NCI-H226 (cell line): Measurements from ENCODE around the gene PARL.

ENCODE experiments used
- DNase-seq: peaks from one replicate; pipeline ENCODE4 v3.0.0-alpha.2; 2015

The PARL gene

GRCh38 chr3:183782576-183783276 is 102.0 kb downstream of the PARL start:
- DNase-seq, result no peak

- DNase-seq, result no peak
These were observed 103.4 kb downstream of the PARL start for GRCh38 chr3:183781246-183781645.

GRCh38 chr3:183779896-183780465 is 104.7 kb downstream of the PARL start:
- DNase-seq, result no peak
